B cell (primary cell): ENCODE results near the gene CACNA2D1.

Experiments used
- CTCF ChIP-seq: fragments of 200-600 bp; IDR thresholded peaks from one replicate; pipeline ENCODE4 v1.8.0; 2022; ENCODE audit warnings: antibody characterized with exemption, mild to moderate bottlenecking
- EZH2 ChIP-seq: IDR thresholded peaks from 2 replicates; pipeline ENCODE4 v1.6.1; 2012; ENCODE audit warnings: borderline replicate concordance, low read depth, mild to moderate bottlenecking, moderate library complexity, low read length; ENCODE audit not compliant: insufficient read depth, poor library complexity, severe bottlenecking

GRCh38 chr7:82419200-82419599 lies 24.4 kb downstream of the CACNA2D1 start:
- TF ChIP-seq CTCF (no peak), EZH2 (no peak)
